Measurements from ENCODE around the gene GTSE1. TPM values are rescaled to one million over a fixed set of nuclear protein-coding genes. Genes with fewer than 3 reads are reported as not detected.

GTSE1 gene
- total and polyA plus RNA-seq, 2 donors (not counting 1 experiment from before 2014, with no cell fraction given), result 2.0 to 3.6 TPM

DNA sequence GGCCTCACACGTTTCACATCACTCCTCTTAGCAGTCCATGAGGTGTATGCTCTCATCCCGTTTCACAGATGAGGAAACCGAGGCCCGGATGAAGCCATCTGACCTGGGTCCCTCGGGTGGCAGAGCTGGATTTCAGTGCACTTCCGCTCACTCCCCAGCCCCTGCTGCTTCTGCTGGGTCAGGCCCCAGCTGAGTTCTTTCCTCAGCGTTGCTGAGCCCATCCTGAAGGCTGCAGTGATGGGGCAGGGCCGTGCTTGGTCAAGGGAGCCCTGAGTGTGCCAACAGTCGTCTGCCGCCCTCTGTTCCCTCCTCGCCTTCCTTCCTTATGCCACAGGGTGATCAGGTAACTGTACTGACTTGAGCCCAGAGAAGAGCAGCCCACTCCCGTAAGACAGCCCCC, 51.0 kb downstream of the GTSE1 start:
- no peak overlapping the region for H2AFZ ChIP-seq (ENCODE audit: low read length)
- H3K27ac ChIP-seq (ENCODE audit: insufficient read depth, low read length), result no peak overlapping the region
- H3K27me3 ChIP-seq (ENCODE audit: control insufficient read depth, insufficient read depth, low read length), result no peaks in the 10 kb centered on the region
- H3K4me2 ChIP-seq (ENCODE audit: extremely low read depth, insufficient read depth, low read length), result no peak overlapping the region
- no peak for DNase-seq (ENCODE audit: low read depth in 2 of 2)
- no peak for TF ChIP-seq EZH2 (IDR thresholded peaks at IDR 0.05; ENCODE audit: low read length, missing control alignments)
- TF ChIP-seq, protein P1, sequence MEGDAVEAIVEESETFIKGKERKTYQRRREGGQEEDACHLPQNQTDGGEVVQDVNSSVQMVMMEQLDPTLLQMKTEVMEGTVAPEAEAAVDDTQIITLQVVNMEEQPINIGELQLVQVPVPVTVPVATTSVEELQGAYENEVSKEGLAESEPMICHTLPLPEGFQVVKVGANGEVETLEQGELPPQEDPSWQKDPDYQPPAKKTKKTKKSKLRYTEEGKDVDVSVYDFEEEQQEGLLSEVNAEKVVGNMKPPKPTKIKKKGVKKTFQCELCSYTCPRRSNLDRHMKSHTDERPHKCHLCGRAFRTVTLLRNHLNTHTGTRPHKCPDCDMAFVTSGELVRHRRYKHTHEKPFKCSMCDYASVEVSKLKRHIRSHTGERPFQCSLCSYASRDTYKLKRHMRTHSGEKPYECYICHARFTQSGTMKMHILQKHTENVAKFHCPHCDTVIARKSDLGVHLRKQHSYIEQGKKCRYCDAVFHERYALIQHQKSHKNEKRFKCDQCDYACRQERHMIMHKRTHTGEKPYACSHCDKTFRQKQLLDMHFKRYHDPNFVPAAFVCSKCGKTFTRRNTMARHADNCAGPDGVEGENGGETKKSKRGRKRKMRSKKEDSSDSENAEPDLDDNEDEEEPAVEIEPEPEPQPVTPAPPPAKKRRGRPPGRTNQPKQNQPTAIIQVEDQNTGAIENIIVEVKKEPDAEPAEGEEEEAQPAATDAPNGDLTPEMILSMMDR (conservative IDR thresholded peaks at IDR 0.05 in 1 of 2, IDR thresholded peaks at IDR 0.05 in 1 of 2; ENCODE audit: low read depth in 1 of 2, low read length in 2 of 2), result no peak
- H3K4me3 ChIP-seq (replicated peaks in 1 of 4; ENCODE audit: control extremely low read depth in 1 of 4, insufficient read depth in 1 of 4, low read depth in 3 of 4, low read length in 4 of 4), result no peak overlapping the region
- H3K9ac ChIP-seq (ENCODE audit: insufficient read depth, low read length), result no peak overlapping the region
- no peaks in the 10 kb centered on the region for H4K20me1 ChIP-seq (ENCODE audit: control insufficient read depth, extremely low read depth, insufficient read depth, low read length)
- H3K9me3 ChIP-seq (ENCODE audit: control insufficient read depth, insufficient read depth, low read depth, low read length), result no peaks in the 10 kb centered on the region
- no peaks in the 10 kb centered on the region for H3K79me2 ChIP-seq (ENCODE audit: control insufficient read depth, insufficient read depth, low read length)
- H3K4me1 ChIP-seq (ENCODE audit: control insufficient read depth, extremely low read depth, insufficient read depth, low read length), result no peaks in the 10 kb centered on the region
- peaks cover 29% of the 10 kb centered on the region for H3K36me3 ChIP-seq (ENCODE audit: control insufficient read depth, insufficient read depth, low read length)

DNA sequence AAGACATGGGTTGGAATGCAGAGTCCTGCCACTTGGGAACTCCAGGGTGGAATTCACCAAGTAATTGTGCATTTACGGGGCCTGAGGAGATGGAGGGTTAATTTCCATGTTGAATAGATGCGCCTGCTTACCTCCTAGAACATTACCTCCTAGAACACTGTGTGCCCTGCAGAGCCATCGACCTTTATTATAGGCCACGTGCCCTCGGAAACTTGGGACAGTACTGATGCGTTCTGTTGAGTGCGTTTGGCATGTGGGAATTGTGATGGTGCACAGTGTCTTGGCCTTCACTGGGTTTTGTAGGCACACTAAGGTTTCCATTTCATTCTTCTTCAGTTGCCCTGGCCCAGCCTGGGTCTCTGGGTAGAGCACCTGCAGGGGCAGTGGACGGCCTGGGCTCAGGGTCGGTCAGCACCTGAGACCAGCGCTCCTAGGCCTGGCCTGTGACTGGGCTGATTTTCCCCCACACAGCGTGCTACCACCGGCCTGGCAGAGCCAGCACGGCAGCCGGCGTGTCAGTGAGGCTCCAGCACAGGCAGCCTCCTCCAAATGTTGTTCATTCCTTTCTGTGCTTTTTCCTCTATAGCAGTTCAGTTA, 51.5 kb downstream of the GTSE1 start:
- Histone ChIP-seq H3K79me2 (ENCODE audit: control insufficient read depth, insufficient read depth, low read length) (no peaks in the 10 kb centered on the region), H4K20me1 (ENCODE audit: control insufficient read depth, extremely low read depth, insufficient read depth, low read length) (no peaks in the 10 kb centered on the region), H3K4me1 (ENCODE audit: control insufficient read depth, extremely low read depth, insufficient read depth, low read length) (no peaks in the 10 kb centered on the region), H3K4me2 (ENCODE audit: extremely low read depth, insufficient read depth, low read length) (no peak overlapping the region), H3K9ac (ENCODE audit: insufficient read depth, low read length) (no peak overlapping the region), H3K27ac (ENCODE audit: insufficient read depth, low read length) (no peak overlapping the region), H3K27me3 (ENCODE audit: control insufficient read depth, insufficient read depth, low read length) (no peaks in the 10 kb centered on the region), H2AFZ (ENCODE audit: low read length) (no peak overlapping the region), H3K9me3 (ENCODE audit: control insufficient read depth, insufficient read depth, low read depth, low read length) (no peaks in the 10 kb centered on the region), H3K36me3 (ENCODE audit: control insufficient read depth, insufficient read depth, low read length) (peaks cover 31% of the 10 kb centered on the region), H3K4me3 (replicated peaks in 1 of 4; ENCODE audit: control extremely low read depth in 1 of 4, insufficient read depth in 1 of 4, low read depth in 3 of 4, low read length in 4 of 4) (no peak overlapping the region)
- TF ChIP-seq, protein P1 (conservative IDR thresholded peaks at IDR 0.05 in 1 of 2, IDR thresholded peaks at IDR 0.05 in 1 of 2; ENCODE audit: low read depth in 1 of 2, low read length in 2 of 2), result no peak
- TF ChIP-seq EZH2 (IDR thresholded peaks at IDR 0.05; ENCODE audit: low read length, missing control alignments), result no peak
- DNase-seq (ENCODE audit: low read depth in 2 of 2), result no peak

DNA sequence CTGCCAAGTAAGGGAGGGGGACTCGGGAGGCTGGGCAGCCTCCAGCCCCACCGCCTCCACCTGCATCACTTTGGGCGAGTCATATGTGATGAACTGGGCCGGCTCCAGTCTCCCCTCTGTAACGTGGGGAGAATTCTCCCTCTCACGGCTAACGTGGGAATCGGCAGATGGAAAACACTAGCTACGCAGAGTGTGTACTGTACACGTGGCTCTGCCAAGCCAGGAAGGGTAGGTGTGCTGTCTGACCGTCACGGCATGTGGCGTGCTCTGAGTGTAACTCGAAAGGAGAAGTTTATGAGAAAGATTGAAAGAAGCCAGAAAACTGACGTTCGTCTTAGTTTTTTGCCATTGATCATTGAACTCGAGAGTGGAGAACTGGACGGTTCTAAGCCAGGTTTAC, 52.6 kb downstream of the GTSE1 start:
- H3K27ac ChIP-seq (ENCODE audit: insufficient read depth, low read length), result no peak overlapping the region
- H3K9ac ChIP-seq (ENCODE audit: insufficient read depth, low read length), result no peak overlapping the region
- no peaks in the 10 kb centered on the region for H3K4me1 ChIP-seq (ENCODE audit: control insufficient read depth, extremely low read depth, insufficient read depth, low read length)
- DNase-seq (ENCODE audit: low read depth in 2 of 2), result no peak
- H3K79me2 ChIP-seq (ENCODE audit: control insufficient read depth, insufficient read depth, low read length), result no peaks in the 10 kb centered on the region
- H3K9me3 ChIP-seq (ENCODE audit: control insufficient read depth, insufficient read depth, low read depth, low read length), result no peaks in the 10 kb centered on the region
- H3K4me3 ChIP-seq (replicated peaks in 1 of 4; ENCODE audit: control extremely low read depth in 1 of 4, insufficient read depth in 1 of 4, low read depth in 3 of 4, low read length in 4 of 4), result no peak overlapping the region
- no peak overlapping the region for H2AFZ ChIP-seq (ENCODE audit: low read length)
- H3K27me3 ChIP-seq (ENCODE audit: control insufficient read depth, insufficient read depth, low read length), result no peaks in the 10 kb centered on the region
- no peak overlapping the region for H3K4me2 ChIP-seq (ENCODE audit: extremely low read depth, insufficient read depth, low read length)
- peaks cover 32% of the 10 kb centered on the region for H3K36me3 ChIP-seq (ENCODE audit: control insufficient read depth, insufficient read depth, low read length)
- TF ChIP-seq EZH2 (IDR thresholded peaks at IDR 0.05; ENCODE audit: low read length, missing control alignments), result no peak
- TF ChIP-seq, protein P1 (conservative IDR thresholded peaks at IDR 0.05 in 1 of 2, IDR thresholded peaks at IDR 0.05 in 1 of 2; ENCODE audit: low read depth in 1 of 2, low read length in 2 of 2), result no peak
- no peaks in the 10 kb centered on the region for H4K20me1 ChIP-seq (ENCODE audit: control insufficient read depth, extremely low read depth, insufficient read depth, low read length)

Data from fibroblast of lung (primary cell).